HepG2 (cell line): ENCODE measurements around the gene ALDH3B1. TPM values are rescaled to one million over a fixed set of nuclear protein-coding genes. Genes with fewer than 3 reads are reported as not detected.

Experiments
- ERF ChIP-seq: IDR thresholded peaks from 2 replicates; pipeline ENCODE4 v1.6.1; 2018; ENCODE audit warnings: missing biosample characterization, missing genetic modification reagents
- IRF2 ChIP-seq: IDR thresholded peaks from 2 replicates; pipeline ENCODE4 v1.6.1; 2018; ENCODE audit warnings: missing genetic modification reagents, missing compliant biosample characterization
- MATR3 ChIP-seq: sonication (generic); formaldehyde crosslinking; IDR thresholded peaks from 2 replicates; pipeline ENCODE4 v1.4.0; 2020; ENCODE audit warnings: missing genetic modification reagents
- MTF2 ChIP-seq: sonication (generic); formaldehyde crosslinking; IDR thresholded peaks from 2 replicates; pipeline ENCODE4 v1.5.0; 2020; ENCODE audit warnings: missing genetic modification reagents, borderline replicate concordance
- STAT5B ChIP-seq: sonication (generic); formaldehyde crosslinking; IDR thresholded peaks from 2 replicates; pipeline ENCODE4 v1.4.0; 2020; ENCODE audit warnings: missing genetic modification reagents
- TARDBP ChIP-seq: sonication (generic); formaldehyde crosslinking; IDR thresholded peaks from 2 replicates; pipeline ENCODE4 v1.8.0; 2022; ENCODE audit warnings: mild to moderate bottlenecking, missing genetic modification reagents
- ZBTB3 ChIP-seq: sonication (generic); formaldehyde crosslinking; IDR thresholded peaks from 2 replicates; pipeline ENCODE4 v1.4.0; 2020; ENCODE audit warnings: low read depth, mild to moderate bottlenecking, moderate library complexity, missing genetic modification reagents, borderline replicate concordance
- ZFP41 ChIP-seq: sonication (generic); formaldehyde crosslinking; IDR thresholded peaks from 2 replicates; pipeline ENCODE4 v1.4.0; 2020; ENCODE audit warnings: mild to moderate bottlenecking, missing genetic modification reagents, borderline replicate concordance
- ZNF12 ChIP-seq: sonication (generic); formaldehyde crosslinking; IDR thresholded peaks from 2 replicates; pipeline ENCODE4 v1.5.0; 2020; ENCODE audit warnings: missing genetic modification reagents
- ZNF234 ChIP-seq: sonication (generic); formaldehyde crosslinking; conservative IDR thresholded peaks from 2 replicates; pipeline ENCODE4 v1.5.1; 2020; ENCODE audit warnings: mild to moderate bottlenecking, missing genetic modification reagents
- ZNF7 ChIP-seq: IDR thresholded peaks from 2 replicates; pipeline ENCODE4 v1.6.1; 2016; ENCODE audit warnings: missing biosample characterization, missing genetic modification reagents
- polyA plus RNA-seq, 8 experiments: library from polyadenylated mRNA; depleted of rRNA in 3 of 8; stranded (reverse) in 7 of 8; unstranded in 1 of 8; fragments of >200 nt; fragmentation: Illumina TruSeq in 4 of 8; extraction: Trizol in 4 of 8; gene quantifications; 2 replicates each; pipeline versions ENCODE4 v1.2.1 to v1.2.3, GENCODE V29; 2011 to 2016; ENCODE audit warnings: low read depth in 4 of 8, missing spikeins in 1 of 8, mixed read lengths in 1 of 8; ENCODE audit not compliant: insufficient read depth in 1 of 8
- total RNA-seq, 5 experiments: library from RNA; depleted of rRNA; stranded (reverse); fragments of >200 nt; fragmentation: Illumina TruSeq; extraction: Trizol; gene quantifications; 2 replicates each; pipeline ENCODE4 v1.2.3, GENCODE V29; 2016; ENCODE audit warnings: low read depth in 1 of 5
- TF ChIP-seq, protein P1 (sequence below): sonication (generic); formaldehyde crosslinking; IDR thresholded peaks from 2 replicates; pipeline ENCODE4 v1.8.1; 2023; ENCODE audit warnings: missing genetic modification reagents, mild to moderate bottlenecking, borderline replicate concordance
- TF ChIP-seq, protein P2 (sequence below): sonication (generic); formaldehyde crosslinking; IDR thresholded peaks from 2 replicates; pipeline ENCODE4 v1.5.1; 2020; ENCODE audit warnings: mild to moderate bottlenecking, missing genetic modification reagents, moderate library complexity
- TF ChIP-seq, protein P3 (sequence below): sonication (generic); formaldehyde crosslinking; IDR thresholded peaks from 2 replicates; pipeline ENCODE4 v1.4.0; 2020; ENCODE audit warnings: missing genetic modification reagents
- TF ChIP-seq, protein P4 (sequence below): sonication (generic); formaldehyde crosslinking; IDR thresholded peaks from 2 replicates; pipeline ENCODE4 v1.4.0; 2020; ENCODE audit warnings: missing genetic modification reagents
- TF ChIP-seq, protein P5 (sequence below): IDR thresholded peaks from 2 replicates; pipeline ENCODE4 v1.4.0; 2020; ENCODE audit warnings: mild to moderate bottlenecking, missing genetic modification reagents

The ALDH3B1 gene
- total and polyA plus RNA-seq, 2 of the 13 experiments (the other 11 are each of a cell fraction or from before 2014, with no cell fraction given) = 4.0 to 6.7 TPM

DNA sequence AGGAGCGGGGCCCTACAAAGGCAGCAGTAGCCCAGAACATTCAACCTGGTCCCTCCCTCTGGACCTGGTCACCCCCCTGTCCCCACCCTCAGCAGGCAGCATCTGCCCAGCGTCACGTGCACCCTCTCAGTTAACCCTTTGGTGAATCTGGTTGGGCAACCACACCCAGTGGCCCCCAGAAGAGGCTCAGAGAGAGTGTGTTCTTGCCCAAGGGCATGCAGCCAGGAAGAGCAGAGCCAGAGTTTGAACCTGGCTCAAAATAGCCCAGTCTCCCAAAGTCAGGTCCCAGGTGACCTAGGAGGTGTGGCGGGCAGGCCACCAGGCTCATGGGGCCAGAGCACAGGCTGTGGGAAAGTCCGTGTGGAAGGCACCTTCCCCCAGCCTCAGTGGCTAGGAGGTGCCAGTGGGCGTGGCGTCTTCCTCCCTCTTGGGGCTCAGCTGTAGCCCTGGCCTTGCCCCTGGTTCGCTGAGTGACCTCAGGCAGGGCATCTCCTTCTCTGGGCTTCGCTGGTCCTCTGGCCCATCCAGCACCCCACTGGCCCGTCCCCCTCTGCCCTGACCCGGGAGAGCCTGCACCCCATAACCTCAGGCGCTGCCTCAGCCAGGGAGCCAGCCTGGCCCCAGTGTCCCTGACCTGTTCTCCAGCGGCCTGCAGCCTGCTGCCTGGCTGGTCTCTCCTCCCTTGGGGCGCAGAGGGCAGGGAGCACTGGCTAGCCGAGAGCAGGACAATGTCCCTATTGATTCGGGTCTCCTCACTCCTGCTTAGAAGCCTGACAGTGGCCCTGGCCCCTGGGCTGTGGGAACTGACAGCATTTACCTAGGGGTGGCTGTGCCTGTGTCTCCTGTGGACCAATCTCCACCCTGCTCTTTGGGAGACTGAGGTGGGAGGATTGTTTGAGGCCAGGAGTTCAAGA, 7.0 kb downstream of the ALDH3B1 start (continued):
- no peak; the same call in 1 of the 2 replicates for TF ChIP-seq ZNF12
- TF ChIP-seq, protein P1, sequence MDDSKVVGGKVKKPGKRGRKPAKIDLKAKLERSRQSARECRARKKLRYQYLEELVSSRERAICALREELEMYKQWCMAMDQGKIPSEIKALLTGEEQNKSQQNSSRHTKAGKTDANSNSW (CRISPR knock-in tag) = no peak
- TF ChIP-seq, protein P2, sequence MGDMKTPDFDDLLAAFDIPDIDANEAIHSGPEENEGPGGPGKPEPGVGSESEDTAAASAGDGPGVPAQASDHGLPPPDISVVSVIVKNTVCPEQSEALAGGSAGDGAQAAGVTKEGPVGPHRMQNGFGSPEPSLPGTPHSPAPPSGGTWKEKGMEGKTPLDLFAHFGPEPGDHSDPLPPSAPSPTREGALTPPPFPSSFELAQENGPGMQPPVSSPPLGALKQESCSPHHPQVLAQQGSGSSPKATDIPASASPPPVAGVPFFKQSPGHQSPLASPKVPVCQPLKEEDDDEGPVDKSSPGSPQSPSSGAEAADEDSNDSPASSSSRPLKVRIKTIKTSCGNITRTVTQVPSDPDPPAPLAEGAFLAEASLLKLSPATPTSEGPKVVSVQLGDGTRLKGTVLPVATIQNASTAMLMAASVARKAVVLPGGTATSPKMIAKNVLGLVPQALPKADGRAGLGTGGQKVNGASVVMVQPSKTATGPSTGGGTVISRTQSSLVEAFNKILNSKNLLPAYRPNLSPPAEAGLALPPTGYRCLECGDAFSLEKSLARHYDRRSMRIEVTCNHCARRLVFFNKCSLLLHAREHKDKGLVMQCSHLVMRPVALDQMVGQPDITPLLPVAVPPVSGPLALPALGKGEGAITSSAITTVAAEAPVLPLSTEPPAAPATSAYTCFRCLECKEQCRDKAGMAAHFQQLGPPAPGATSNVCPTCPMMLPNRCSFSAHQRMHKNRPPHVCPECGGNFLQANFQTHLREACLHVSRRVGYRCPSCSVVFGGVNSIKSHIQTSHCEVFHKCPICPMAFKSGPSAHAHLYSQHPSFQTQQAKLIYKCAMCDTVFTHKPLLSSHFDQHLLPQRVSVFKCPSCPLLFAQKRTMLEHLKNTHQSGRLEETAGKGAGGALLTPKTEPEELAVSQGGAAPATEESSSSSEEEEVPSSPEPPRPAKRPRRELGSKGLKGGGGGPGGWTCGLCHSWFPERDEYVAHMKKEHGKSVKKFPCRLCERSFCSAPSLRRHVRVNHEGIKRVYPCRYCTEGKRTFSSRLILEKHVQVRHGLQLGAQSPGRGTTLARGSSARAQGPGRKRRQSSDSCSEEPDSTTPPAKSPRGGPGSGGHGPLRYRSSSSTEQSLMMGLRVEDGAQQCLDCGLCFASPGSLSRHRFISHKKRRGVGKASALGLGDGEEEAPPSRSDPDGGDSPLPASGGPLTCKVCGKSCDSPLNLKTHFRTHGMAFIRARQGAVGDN (CRISPR knock-in tag) = peak; percentile 92
- TF ChIP-seq, protein P3, sequence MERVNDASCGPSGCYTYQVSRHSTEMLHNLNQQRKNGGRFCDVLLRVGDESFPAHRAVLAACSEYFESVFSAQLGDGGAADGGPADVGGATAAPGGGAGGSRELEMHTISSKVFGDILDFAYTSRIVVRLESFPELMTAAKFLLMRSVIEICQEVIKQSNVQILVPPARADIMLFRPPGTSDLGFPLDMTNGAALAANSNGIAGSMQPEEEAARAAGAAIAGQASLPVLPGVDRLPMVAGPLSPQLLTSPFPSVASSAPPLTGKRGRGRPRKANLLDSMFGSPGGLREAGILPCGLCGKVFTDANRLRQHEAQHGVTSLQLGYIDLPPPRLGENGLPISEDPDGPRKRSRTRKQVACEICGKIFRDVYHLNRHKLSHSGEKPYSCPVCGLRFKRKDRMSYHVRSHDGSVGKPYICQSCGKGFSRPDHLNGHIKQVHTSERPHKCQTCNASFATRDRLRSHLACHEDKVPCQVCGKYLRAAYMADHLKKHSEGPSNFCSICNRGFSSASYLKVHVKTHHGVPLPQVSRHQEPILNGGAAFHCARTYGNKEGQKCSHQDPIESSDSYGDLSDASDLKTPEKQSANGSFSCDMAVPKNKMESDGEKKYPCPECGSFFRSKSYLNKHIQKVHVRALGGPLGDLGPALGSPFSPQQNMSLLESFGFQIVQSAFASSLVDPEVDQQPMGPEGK (CRISPR knock-in tag) = peak; percentile 96
- peak; percentile 80 for TF ChIP-seq TARDBP (CRISPR knock-in tag)
- TF ChIP-seq IRF2 = peak; percentile 82; the same call in 1 of the 2 replicates
- peak; percentile 81; the same call in 1 of the 2 replicates for TF ChIP-seq ZFP41
- no peak for TF ChIP-seq ZNF7 (CRISPR knock-in tag)
- TF ChIP-seq MATR3 (CRISPR knock-in tag) = no peak
- TF ChIP-seq, protein P4, sequence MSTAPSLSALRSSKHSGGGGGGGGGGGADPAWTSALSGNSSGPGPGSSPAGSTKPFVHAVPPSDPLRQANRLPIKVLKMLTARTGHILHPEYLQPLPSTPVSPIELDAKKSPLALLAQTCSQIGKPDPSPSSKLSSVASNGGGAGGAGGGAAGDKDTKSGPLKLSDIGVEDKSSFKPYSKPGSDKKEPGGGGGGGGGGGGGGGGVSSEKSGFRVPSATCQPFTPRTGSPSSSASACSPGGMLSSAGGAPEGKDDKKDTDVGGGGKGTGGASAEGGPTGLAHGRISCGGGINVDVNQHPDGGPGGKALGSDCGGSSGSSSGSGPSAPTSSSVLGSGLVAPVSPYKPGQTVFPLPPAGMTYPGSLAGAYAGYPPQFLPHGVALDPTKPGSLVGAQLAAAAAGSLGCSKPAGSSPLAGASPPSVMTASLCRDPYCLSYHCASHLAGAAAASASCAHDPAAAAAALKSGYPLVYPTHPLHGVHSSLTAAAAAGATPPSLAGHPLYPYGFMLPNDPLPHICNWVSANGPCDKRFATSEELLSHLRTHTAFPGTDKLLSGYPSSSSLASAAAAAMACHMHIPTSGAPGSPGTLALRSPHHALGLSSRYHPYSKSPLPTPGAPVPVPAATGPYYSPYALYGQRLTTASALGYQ (CRISPR knock-in tag) = no peak
- TF ChIP-seq ZNF234 = peak; percentile 82; the same call in 1 of the 2 replicates
- TF ChIP-seq, protein P5, sequence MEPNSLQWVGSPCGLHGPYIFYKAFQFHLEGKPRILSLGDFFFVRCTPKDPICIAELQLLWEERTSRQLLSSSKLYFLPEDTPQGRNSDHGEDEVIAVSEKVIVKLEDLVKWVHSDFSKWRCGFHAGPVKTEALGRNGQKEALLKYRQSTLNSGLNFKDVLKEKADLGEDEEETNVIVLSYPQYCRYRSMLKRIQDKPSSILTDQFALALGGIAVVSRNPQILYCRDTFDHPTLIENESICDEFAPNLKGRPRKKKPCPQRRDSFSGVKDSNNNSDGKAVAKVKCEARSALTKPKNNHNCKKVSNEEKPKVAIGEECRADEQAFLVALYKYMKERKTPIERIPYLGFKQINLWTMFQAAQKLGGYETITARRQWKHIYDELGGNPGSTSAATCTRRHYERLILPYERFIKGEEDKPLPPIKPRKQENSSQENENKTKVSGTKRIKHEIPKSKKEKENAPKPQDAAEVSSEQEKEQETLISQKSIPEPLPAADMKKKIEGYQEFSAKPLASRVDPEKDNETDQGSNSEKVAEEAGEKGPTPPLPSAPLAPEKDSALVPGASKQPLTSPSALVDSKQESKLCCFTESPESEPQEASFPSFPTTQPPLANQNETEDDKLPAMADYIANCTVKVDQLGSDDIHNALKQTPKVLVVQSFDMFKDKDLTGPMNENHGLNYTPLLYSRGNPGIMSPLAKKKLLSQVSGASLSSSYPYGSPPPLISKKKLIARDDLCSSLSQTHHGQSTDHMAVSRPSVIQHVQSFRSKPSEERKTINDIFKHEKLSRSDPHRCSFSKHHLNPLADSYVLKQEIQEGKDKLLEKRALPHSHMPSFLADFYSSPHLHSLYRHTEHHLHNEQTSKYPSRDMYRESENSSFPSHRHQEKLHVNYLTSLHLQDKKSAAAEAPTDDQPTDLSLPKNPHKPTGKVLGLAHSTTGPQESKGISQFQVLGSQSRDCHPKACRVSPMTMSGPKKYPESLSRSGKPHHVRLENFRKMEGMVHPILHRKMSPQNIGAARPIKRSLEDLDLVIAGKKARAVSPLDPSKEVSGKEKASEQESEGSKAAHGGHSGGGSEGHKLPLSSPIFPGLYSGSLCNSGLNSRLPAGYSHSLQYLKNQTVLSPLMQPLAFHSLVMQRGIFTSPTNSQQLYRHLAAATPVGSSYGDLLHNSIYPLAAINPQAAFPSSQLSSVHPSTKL (CRISPR knock-in tag) = peak; percentile 82
- TF ChIP-seq MTF2 (CRISPR knock-in tag) = peak; percentile 69; the same call in 1 of the 2 replicates
- peak; percentile 80 for TF ChIP-seq ERF (CRISPR knock-in tag)
- TF ChIP-seq ZBTB3 = no peak
- TF ChIP-seq STAT5B (CRISPR knock-in tag) = no peak
